ENCODE measurements around the gene CUL3. TPM values are rescaled to one million over a fixed set of nuclear protein-coding genes. Genes with fewer than 3 reads are reported as not detected.
"Not testable (repeated sequence)": the region's sequence is repeated elsewhere in the genome, so short reads cannot be mapped to it uniquely, and the experiment has no call there.

Gene CUL3
- total RNA-seq, 1 experiment from 2014 or later = 132 TPM

DNA sequence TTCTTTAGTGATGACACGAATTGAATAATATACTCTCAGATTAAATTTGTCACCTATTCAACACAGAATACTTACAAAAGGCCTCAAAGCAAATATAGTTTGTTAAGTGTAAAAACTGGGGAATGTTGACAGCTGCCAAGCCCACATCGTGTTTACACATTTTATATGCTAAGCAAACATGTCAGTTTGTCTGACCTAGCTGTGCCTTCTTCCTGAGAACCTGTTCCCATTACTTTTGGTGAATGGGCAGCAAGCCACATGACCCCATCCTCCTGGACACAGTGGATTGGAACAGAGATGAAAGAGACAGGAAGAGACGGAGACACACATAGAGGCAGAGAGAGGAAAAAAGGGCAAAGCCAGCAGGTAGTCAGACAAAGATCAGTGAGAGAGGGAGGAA, 22.9 kb upstream of the CUL3 start:
- no peak for DNase-seq
- Histone ChIP-seq H2AFZ (ENCODE audit: low read length) (no peak overlapping the region), H3K4me3 (ENCODE audit: low read length) (no peak overlapping the region), H3K4me2 (ENCODE audit: low read depth, low read length, poor library complexity, severe bottlenecking) (no peak overlapping the region), H3K27me3 (ENCODE audit: low read length) (no peaks in the 10 kb centered on the region), H3K9me3 (ENCODE audit: low read length) (no peaks in the 10 kb centered on the region), H3K9me2 (replicated peaks; ENCODE audit: insufficient read depth, low read length) (no peaks in the 10 kb centered on the region), H4K20me1 (ENCODE audit: insufficient read depth, low read depth, low read length) (no peaks in the 10 kb centered on the region), H3K4me1 (ENCODE audit: low read length) (no peaks in the 10 kb centered on the region), H3K79me2 (ENCODE audit: low read length) (no peaks in the 10 kb centered on the region), H3K36me3 (ENCODE audit: insufficient read depth, low read length) (no peaks in the 10 kb centered on the region), H3K9ac (ENCODE audit: low read length) (no peak overlapping the region), H3K27ac (ENCODE audit: low read length) (no peak overlapping the region)

DNA sequence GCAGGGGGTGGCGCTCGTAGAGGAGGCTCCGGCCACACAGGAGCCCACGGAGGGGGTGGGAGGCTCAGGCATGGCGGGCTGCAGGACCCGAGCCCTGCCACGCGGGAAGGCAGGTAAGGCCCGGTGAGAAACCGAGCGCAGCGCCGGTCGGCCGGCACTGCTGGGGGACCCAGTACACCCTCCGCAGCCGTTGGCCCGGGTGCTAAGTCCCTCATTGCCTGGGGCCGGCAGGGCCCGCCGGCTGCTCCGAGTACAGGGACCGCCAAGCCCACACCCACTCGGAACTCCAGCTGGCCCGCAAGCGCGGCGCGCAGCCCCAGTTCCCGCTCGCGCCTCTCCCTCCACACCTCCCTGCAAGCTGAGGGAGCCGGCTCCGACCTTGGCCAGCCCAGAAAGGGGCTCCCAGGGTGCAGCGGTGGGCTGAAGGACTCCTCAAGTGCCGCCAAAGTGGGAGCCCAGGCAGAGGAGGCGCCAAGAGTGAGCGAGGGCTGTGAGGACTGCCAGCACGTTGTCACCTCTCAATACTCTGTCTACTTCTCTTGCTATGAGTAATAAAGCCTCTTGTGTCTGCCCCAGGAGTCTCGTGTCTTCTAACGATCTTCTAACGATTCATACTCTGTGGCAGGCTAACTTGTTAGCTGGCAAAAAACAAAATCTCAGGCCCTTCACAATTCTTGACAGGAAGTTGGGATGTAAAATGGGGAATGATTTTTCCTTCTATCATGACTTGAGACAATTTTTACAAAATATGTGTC, 18.8 kb upstream of the CUL3 start:
- H3K9me2 ChIP-seq (replicated peaks; ENCODE audit: insufficient read depth, low read length); H3K4me3 ChIP-seq (ENCODE audit: low read length); H3K9ac ChIP-seq (ENCODE audit: low read length); DNase-seq; H3K9me3 ChIP-seq (ENCODE audit: low read length); H2AFZ ChIP-seq (ENCODE audit: low read length); H3K27ac ChIP-seq (ENCODE audit: low read length); H4K20me1 ChIP-seq (ENCODE audit: insufficient read depth, low read depth, low read length); H3K27me3 ChIP-seq (ENCODE audit: low read length); H3K79me2 ChIP-seq (ENCODE audit: low read length); H3K4me2 ChIP-seq (ENCODE audit: low read depth, low read length, poor library complexity, severe bottlenecking); H3K4me1 ChIP-seq (ENCODE audit: low read length); H3K36me3 ChIP-seq (ENCODE audit: insufficient read depth, low read length): not testable (repeated sequence)

DNA sequence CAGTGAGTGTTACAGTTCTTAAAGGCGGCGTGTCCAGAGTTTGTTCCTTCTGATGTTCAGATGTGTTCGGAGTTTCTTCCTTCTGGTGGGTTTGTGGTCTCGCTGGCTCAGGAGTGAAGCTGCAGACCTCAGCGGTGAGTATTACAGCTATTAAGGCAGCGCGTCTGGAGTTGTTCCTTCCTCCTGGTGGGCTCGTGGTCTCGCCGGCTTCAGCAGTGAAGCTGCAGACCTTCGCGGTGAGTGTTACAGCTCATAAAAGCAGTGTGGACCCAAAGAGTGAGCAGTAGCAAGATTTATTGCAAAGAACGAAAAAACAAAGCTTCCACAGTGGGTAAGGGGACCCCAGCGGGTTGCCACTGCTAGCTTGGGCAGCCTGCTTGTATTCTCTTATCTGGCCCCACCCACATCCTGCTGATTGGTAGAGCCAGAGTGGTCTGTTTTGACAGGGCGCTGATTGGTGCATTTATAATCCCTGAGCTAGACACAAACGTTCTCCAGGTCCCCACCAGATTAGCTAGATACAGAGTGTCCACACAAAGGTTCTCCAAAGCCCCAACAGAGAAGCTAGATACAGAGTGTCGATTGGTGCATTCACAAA, 17.7 kb upstream of the CUL3 start:
- not testable (repeated sequence) for H3K36me3 ChIP-seq (ENCODE audit: insufficient read depth, low read length); H2AFZ ChIP-seq (ENCODE audit: low read length); H3K27ac ChIP-seq (ENCODE audit: low read length); H3K9ac ChIP-seq (ENCODE audit: low read length); H3K4me1 ChIP-seq (ENCODE audit: low read length); H3K79me2 ChIP-seq (ENCODE audit: low read length); H4K20me1 ChIP-seq (ENCODE audit: insufficient read depth, low read depth, low read length); H3K4me3 ChIP-seq (ENCODE audit: low read length); DNase-seq; H3K4me2 ChIP-seq (ENCODE audit: low read depth, low read length, poor library complexity, severe bottlenecking); H3K9me2 ChIP-seq (replicated peaks; ENCODE audit: insufficient read depth, low read length); H3K27me3 ChIP-seq (ENCODE audit: low read length); H3K9me3 ChIP-seq (ENCODE audit: low read length)

GRCh38 chr2:224601923-224602322, 16.8 kb upstream of the CUL3 start:
- H3K9me3 ChIP-seq (ENCODE audit: low read length) = no peaks in the 10 kb centered on the region
- H3K4me3 ChIP-seq (ENCODE audit: low read length) = no peak overlapping the region
- no peaks in the 10 kb centered on the region for H3K9me2 ChIP-seq (replicated peaks; ENCODE audit: insufficient read depth, low read length)
- no peak for DNase-seq
- no peaks in the 10 kb centered on the region for H3K27me3 ChIP-seq (ENCODE audit: low read length)
- no peaks in the 10 kb centered on the region for H3K4me1 ChIP-seq (ENCODE audit: low read length)
- H3K9ac ChIP-seq (ENCODE audit: low read length) = no peak overlapping the region
- H3K27ac ChIP-seq (ENCODE audit: low read length) = no peak overlapping the region
- H3K4me2 ChIP-seq (ENCODE audit: low read depth, low read length, poor library complexity, severe bottlenecking) = no peak overlapping the region
- no peaks in the 10 kb centered on the region for H4K20me1 ChIP-seq (ENCODE audit: insufficient read depth, low read depth, low read length)
- no peak overlapping the region for H2AFZ ChIP-seq (ENCODE audit: low read length)
- no peaks in the 10 kb centered on the region for H3K36me3 ChIP-seq (ENCODE audit: insufficient read depth, low read length)
- no peaks in the 10 kb centered on the region for H3K79me2 ChIP-seq (ENCODE audit: low read length)

DNA sequence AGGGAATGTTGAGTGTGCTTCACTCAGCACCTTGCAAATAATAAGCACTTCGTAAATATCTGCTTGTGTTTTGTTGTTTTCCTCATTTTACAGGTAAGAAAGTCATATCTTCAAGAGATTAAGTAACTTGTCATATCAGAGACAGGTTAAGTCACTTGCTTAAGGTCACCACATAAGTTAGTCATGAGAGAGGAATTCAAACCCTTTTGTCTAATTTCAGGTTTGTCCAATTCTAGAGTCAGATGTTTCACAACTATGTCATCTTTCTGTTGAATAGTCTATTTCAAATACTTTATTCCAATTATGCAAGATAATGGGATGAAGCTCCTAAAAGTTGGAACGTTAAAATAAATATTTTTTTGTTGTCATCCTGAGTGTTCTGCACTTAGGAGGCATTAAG, 13.5 kb upstream of the CUL3 start:
- no peaks in the 10 kb centered on the region for H3K36me3 ChIP-seq (ENCODE audit: insufficient read depth, low read length)
- H3K9me2 ChIP-seq (replicated peaks; ENCODE audit: insufficient read depth, low read length) = no peaks in the 10 kb centered on the region
- no peak overlapping the region for H3K4me2 ChIP-seq (ENCODE audit: low read depth, low read length, poor library complexity, severe bottlenecking)
- H4K20me1 ChIP-seq (ENCODE audit: insufficient read depth, low read depth, low read length) = no peaks in the 10 kb centered on the region
- H3K9ac ChIP-seq (ENCODE audit: low read length) = no peak overlapping the region
- H3K4me3 ChIP-seq (ENCODE audit: low read length) = no peak overlapping the region
- H3K9me3 ChIP-seq (ENCODE audit: low read length) = no peaks in the 10 kb centered on the region
- H3K4me1 ChIP-seq (ENCODE audit: low read length) = peaks cover 5% of the 10 kb centered on the region; the same call in 1 of the 2 replicates
- no peaks in the 10 kb centered on the region for H3K27me3 ChIP-seq (ENCODE audit: low read length)
- DNase-seq = no peak
- H3K79me2 ChIP-seq (ENCODE audit: low read length) = no peaks in the 10 kb centered on the region
- H3K27ac ChIP-seq (ENCODE audit: low read length) = no peak overlapping the region
- H2AFZ ChIP-seq (ENCODE audit: low read length) = no peak overlapping the region

DNA sequence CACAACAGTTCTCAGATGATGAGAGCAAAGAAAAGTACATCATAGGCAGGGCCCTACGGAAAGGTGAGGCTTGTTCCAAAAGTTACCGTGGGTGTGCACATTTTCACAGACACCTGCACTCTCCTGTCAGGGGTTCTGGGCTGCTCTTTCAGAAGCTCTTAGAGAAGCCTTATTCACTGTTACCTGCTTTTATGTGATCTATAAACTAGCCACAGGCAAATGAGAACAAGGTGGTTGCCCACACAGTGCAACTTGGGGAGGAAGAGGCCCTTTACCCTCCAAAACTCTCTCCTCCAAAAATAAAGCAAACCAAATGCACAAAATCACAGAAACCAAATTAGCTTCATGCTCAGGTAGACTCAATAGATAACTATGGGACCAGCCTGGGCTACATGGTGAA, 11.1 kb upstream of the CUL3 start:
- Histone ChIP-seq H3K4me3 (ENCODE audit: low read length) (no peak overlapping the region), H3K9me2 (replicated peaks; ENCODE audit: insufficient read depth, low read length) (no peaks in the 10 kb centered on the region), H3K4me1 (ENCODE audit: low read length) (peaks cover 5% of the 10 kb centered on the region; the same call in 1 of the 2 replicates), H3K4me2 (ENCODE audit: low read depth, low read length, poor library complexity, severe bottlenecking) (no peak overlapping the region), H3K79me2 (ENCODE audit: low read length) (no peaks in the 10 kb centered on the region), H4K20me1 (ENCODE audit: insufficient read depth, low read depth, low read length) (no peaks in the 10 kb centered on the region), H2AFZ (ENCODE audit: low read length) (no peak overlapping the region), H3K9ac (ENCODE audit: low read length) (no peak overlapping the region), H3K27ac (ENCODE audit: low read length) (no peak overlapping the region), H3K36me3 (ENCODE audit: insufficient read depth, low read length) (no peaks in the 10 kb centered on the region), H3K9me3 (ENCODE audit: low read length) (no peaks in the 10 kb centered on the region), H3K27me3 (ENCODE audit: low read length) (no peaks in the 10 kb centered on the region)
- DNase-seq = peak; percentile 24

DNA sequence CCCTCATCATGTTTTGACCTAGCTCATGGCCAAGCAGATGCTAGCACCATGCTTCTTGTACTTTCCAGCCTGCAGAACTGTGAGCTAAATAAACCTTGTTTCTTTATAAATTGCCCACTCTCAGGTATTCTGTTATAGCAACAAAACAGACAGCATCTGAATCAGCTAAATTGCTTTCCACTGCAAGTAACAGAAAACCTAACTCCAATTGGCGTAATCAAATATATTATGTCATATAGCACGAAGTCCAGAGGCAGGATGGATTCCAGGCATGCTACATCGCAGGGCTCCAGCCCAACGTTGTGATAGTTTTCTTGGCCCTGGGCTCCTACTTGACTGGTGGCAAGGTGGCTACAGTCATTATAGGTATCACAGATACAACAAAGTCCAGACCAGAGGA, 10.4 kb upstream of the CUL3 start:
- Histone ChIP-seq H3K27me3 (ENCODE audit: low read length) (no peaks in the 10 kb centered on the region), H3K9me2 (replicated peaks; ENCODE audit: insufficient read depth, low read length) (no peaks in the 10 kb centered on the region), H3K27ac (ENCODE audit: low read length) (no peak overlapping the region), H3K4me2 (ENCODE audit: low read depth, low read length, poor library complexity, severe bottlenecking) (no peak overlapping the region), H2AFZ (ENCODE audit: low read length) (no peak overlapping the region), H3K36me3 (ENCODE audit: insufficient read depth, low read length) (no peaks in the 10 kb centered on the region), H3K9ac (ENCODE audit: low read length) (no peak overlapping the region), H3K4me3 (ENCODE audit: low read length) (no peak overlapping the region), H4K20me1 (ENCODE audit: insufficient read depth, low read depth, low read length) (no peaks in the 10 kb centered on the region), H3K4me1 (ENCODE audit: low read length) (peaks cover 5% of the 10 kb centered on the region; the same call in 1 of the 2 replicates), H3K79me2 (ENCODE audit: low read length) (no peaks in the 10 kb centered on the region), H3K9me3 (ENCODE audit: low read length) (no peaks in the 10 kb centered on the region)
- no peak for DNase-seq

DNA sequence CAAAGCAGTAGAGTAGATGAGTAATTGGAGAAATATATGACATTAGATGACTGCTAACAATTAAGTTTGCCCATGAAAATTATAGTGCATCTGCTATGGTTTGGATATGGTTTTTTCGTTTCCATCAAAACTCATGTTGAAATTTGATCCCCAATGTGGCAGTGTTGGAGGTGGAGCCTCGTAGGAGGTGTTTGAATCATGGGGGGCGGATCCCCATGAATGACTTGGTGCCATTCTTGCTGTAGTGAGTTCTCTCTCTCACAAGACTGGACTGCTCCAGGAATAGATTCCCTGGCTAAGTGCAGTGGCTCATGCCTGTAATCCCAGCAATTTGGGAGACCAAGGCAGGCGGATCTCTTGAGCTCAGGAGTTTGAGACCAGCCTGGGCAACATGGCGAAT, 9.7 kb upstream of the CUL3 start:
- Histone ChIP-seq H3K9ac (ENCODE audit: low read length) (no peak overlapping the region), H3K9me3 (ENCODE audit: low read length) (no peaks in the 10 kb centered on the region), H3K79me2 (ENCODE audit: low read length) (no peaks in the 10 kb centered on the region), H3K27ac (ENCODE audit: low read length) (no peak overlapping the region), H3K4me3 (ENCODE audit: low read length) (no peak overlapping the region), H3K4me2 (ENCODE audit: low read depth, low read length, poor library complexity, severe bottlenecking) (no peak overlapping the region), H3K36me3 (ENCODE audit: insufficient read depth, low read length) (no peaks in the 10 kb centered on the region), H3K4me1 (ENCODE audit: low read length) (peaks cover 5% of the 10 kb centered on the region; the same call in 1 of the 2 replicates), H2AFZ (ENCODE audit: low read length) (no peak overlapping the region), H3K27me3 (ENCODE audit: low read length) (no peaks in the 10 kb centered on the region), H4K20me1 (ENCODE audit: insufficient read depth, low read depth, low read length) (no peaks in the 10 kb centered on the region), H3K9me2 (replicated peaks; ENCODE audit: insufficient read depth, low read length) (no peaks in the 10 kb centered on the region)
- DNase-seq = peak; percentile 39

Data from Karpas-422 (cell line).